ENCODE measurements around the gene GSTM3.

GSTM3 gene

GRCh38 chr1:109740615-109741373 lies at the start of gene GSTM3:
GSTM3 (minus strand) TSS chr1:109741038; CDS start chr1:109740287, 751 bp downstream.
- no peak for DNase-seq (ENCODE audit: low spot score)

- no peak for DNase-seq (ENCODE audit: low spot score)
Observed at GRCh38 chr1:109790329-109790728, 49.5 kb upstream of the GSTM3 start.

- no peak for DNase-seq (ENCODE audit: low spot score)
Observed at GRCh38 chr1:109789551-109790180, 48.8 kb upstream of the GSTM3 start.

- no peak for DNase-seq (ENCODE audit: low spot score)
Observed at GRCh38 chr1:109788695-109789521, 48.1 kb upstream of the GSTM3 start.

- DNase-seq (ENCODE audit: low spot score), result no peak
Observed at GRCh38 chr1:109787845-109788601, 47.2 kb upstream of the GSTM3 start.

GRCh38 chr1:109787211-109787844 lies 46.5 kb upstream of the GSTM3 start:
- DNase-seq (ENCODE audit: low spot score), result no peak

- no peak for DNase-seq (ENCODE audit: low spot score)
Observed at GRCh38 chr1:109786531-109787021, 45.7 kb upstream of the GSTM3 start.

GRCh38 chr1:109786112-109786480 lies 45.3 kb upstream of the GSTM3 start:
- no peak for DNase-seq (ENCODE audit: low spot score)

GRCh38 chr1:109785446-109786111 lies 44.7 kb upstream of the GSTM3 start:
- no peak for DNase-seq (ENCODE audit: low spot score)

- DNase-seq (ENCODE audit: low spot score), result no peak
Observed at GRCh38 chr1:109784551-109785252, 43.9 kb upstream of the GSTM3 start.

GRCh38 chr1:109783436-109783835 lies 42.6 kb upstream of the GSTM3 start:
- DNase-seq (ENCODE audit: low spot score), result no peak

GRCh38 chr1:109782927-109783326 lies 42.1 kb upstream of the GSTM3 start:
- DNase-seq (ENCODE audit: low spot score), result no peak

- no peak for DNase-seq (ENCODE audit: low spot score)
Observed at GRCh38 chr1:109782514-109782913, 41.7 kb upstream of the GSTM3 start.

GRCh38 chr1:109781806-109782205 lies 41.0 kb upstream of the GSTM3 start:
- no peak for DNase-seq (ENCODE audit: low spot score)

- no peak for DNase-seq (ENCODE audit: low spot score)
Observed at GRCh38 chr1:109780982-109781381, 40.1 kb upstream of the GSTM3 start.

- no peak for DNase-seq (ENCODE audit: low spot score)
Observed at GRCh38 chr1:109777980-109778625, 37.3 kb upstream of the GSTM3 start.

- no peak for DNase-seq (ENCODE audit: low spot score)
Observed at GRCh38 chr1:109777436-109777835, 36.6 kb upstream of the GSTM3 start.

GRCh38 chr1:109776911-109777310 lies 36.1 kb upstream of the GSTM3 start:
- DNase-seq (ENCODE audit: low spot score), result peak; percentile 82

- DNase-seq (ENCODE audit: low spot score), result no peak
Observed at GRCh38 chr1:109776206-109776835, 35.5 kb upstream of the GSTM3 start.
